ENCODE results near the gene STYXL1. TPM values are rescaled to one million over a fixed set of nuclear protein-coding genes. Genes with fewer than 3 reads are reported as not detected.

STYXL1 gene
- total RNA-seq, 1 experiment from 2014 or later = 61.3 TPM

GRCh38 chr7:75971961-75972763 is 75.6 kb downstream of the STYXL1 start:
- H4K20me1 ChIP-seq (ENCODE audit: low read length) = no peaks in the 10 kb centered on the region
- H3K27me3 ChIP-seq (ENCODE audit: low read length) = no peaks in the 10 kb centered on the region
- no peaks in the 10 kb centered on the region; the same call in 1 of the 2 replicates for H3K36me3 ChIP-seq (ENCODE audit: low read depth, low read length)
- no peaks in the 10 kb centered on the region for H3F3A ChIP-seq (ENCODE audit: low read length, unreplicated experiment)
- no peak overlapping the region for H3K4me3 ChIP-seq (ENCODE audit: low read length)
- H3K4me2 ChIP-seq (ENCODE audit: low read length) = no peak overlapping the region
- TF ChIP-seq EZH2 (IDR thresholded peaks at IDR 0.05; ENCODE audit: low read length, unreplicated experiment) = no peak
- TF ChIP-seq CTCF (conservative IDR thresholded peaks at IDR 0.05; ENCODE audit: low read depth, low read length) = no peak; the same call in 1 of the 2 replicates
- no peak for TF ChIP-seq EZH2phosphoT487 (IDR thresholded peaks at IDR 0.05; ENCODE audit: borderline replicate concordance, low read length)
- H2AFZ ChIP-seq (ENCODE audit: low read length) = no peak overlapping the region
- POLR2A ChIA-PET (ENCODE audit: unreplicated experiment) = no interaction called here
- no peaks in the 10 kb centered on the region for H3K4me1 ChIP-seq (ENCODE audit: insufficient read depth, low read length)
- CTCF ChIA-PET = no interaction called here
- no peaks in the 10 kb centered on the region for H3K9me3 ChIP-seq (ENCODE audit: low read length)
- BruUV-seq (replicated peaks) = no TSS peak
- H3K79me2 ChIP-seq (ENCODE audit: low read length) = no peaks in the 10 kb centered on the region
- peak; percentile 50 for ATAC-seq
- no peak overlapping the region for H3K27ac ChIP-seq (ENCODE audit: low read length)
- intact Hi-C loops (cut with micrococcal nuclease) = no loop called here
- H3K9ac ChIP-seq (ENCODE audit: low read length) = no peak overlapping the region
- DNase-seq = no peak
- H3K9me2 ChIP-seq (replicated peaks; ENCODE audit: low read length) = no peaks in the 10 kb centered on the region

GRCh38 chr7:75971309-75971960 is 76.4 kb downstream of the STYXL1 start:
- Histone ChIP-seq H2AFZ (ENCODE audit: low read length) (no peak overlapping the region), H3K9ac (ENCODE audit: low read length) (no peak overlapping the region), H3K27me3 (ENCODE audit: low read length) (no peaks in the 10 kb centered on the region), H3K4me3 (ENCODE audit: low read length) (no peak overlapping the region), H3K4me1 (ENCODE audit: insufficient read depth, low read length) (no peaks in the 10 kb centered on the region), H3K9me3 (ENCODE audit: low read length) (no peaks in the 10 kb centered on the region), H3K27ac (ENCODE audit: low read length) (no peak overlapping the region), H3K9me2 (replicated peaks; ENCODE audit: low read length) (no peaks in the 10 kb centered on the region), H3K36me3 (ENCODE audit: low read depth, low read length) (no peaks in the 10 kb centered on the region; the same call in 1 of the 2 replicates), H3K4me2 (ENCODE audit: low read length) (no peak overlapping the region), H3F3A (ENCODE audit: low read length, unreplicated experiment) (no peaks in the 10 kb centered on the region), H4K20me1 (ENCODE audit: low read length) (no peaks in the 10 kb centered on the region), H3K79me2 (ENCODE audit: low read length) (no peaks in the 10 kb centered on the region)
- ATAC-seq (no peak), DNase-seq (no peak)
- ChIA-PET POLR2A (ENCODE audit: unreplicated experiment) (no interaction called here), CTCF (no interaction called here)
- BruUV-seq (replicated peaks) = no TSS peak
- intact Hi-C loops (cut with micrococcal nuclease) = no loop called here
- TF ChIP-seq EZH2phosphoT487 (IDR thresholded peaks at IDR 0.05; ENCODE audit: borderline replicate concordance, low read length) (no peak), CTCF (conservative IDR thresholded peaks at IDR 0.05; ENCODE audit: low read depth, low read length) (no peak), EZH2 (IDR thresholded peaks at IDR 0.05; ENCODE audit: low read length, unreplicated experiment) (no peak)

All from PC-3 (cell line).